OCI-LY3 (cell line): ENCODE measurements around the gene ATAD3C.
"Not testable (repeated sequence)": the region's sequence is repeated elsewhere in the genome, so short reads cannot be mapped to it uniquely, and the experiment has no call there.

Experiments
- H2AFZ ChIP-seq: fragments of 200-600, 300-600 bp; shearing (Covaris generic); 2 replicates; pipeline ENCODE4 v1.6.0; 2014; ENCODE audit warnings: antibody characterized with exemption, low read depth, low read length
- H3K27ac ChIP-seq: fragments of 200-600, 300-600 bp; sonication (generic); 2 replicates; pipeline ENCODE4 v1.5.1; 2014; ENCODE audit warnings: mild to moderate bottlenecking, low read length, moderate library complexity, mixed read lengths
- H3K27me3 ChIP-seq: fragments of 200-600, 300-600 bp; sonication (generic); 2 replicates; pipeline ENCODE4 v1.6.1; 2014; ENCODE audit warnings: low read depth, low read length, mixed read lengths
- H3K36me3 ChIP-seq: fragments of 200-600, 300-600 bp; sonication (generic); replicated peaks from 2 replicates; pipeline ENCODE3; 2014; ENCODE audit warnings: low read depth, low read length, mixed read lengths
- H3K4me1 ChIP-seq: fragments of 300-600, 200-600 bp; sonication (generic); 2 replicates; pipeline ENCODE4 v1.6.1; 2014; ENCODE audit warnings: low read length, mixed read lengths
- H3K4me2 ChIP-seq: fragments of 200-600, 300-600 bp; sonication (generic); 2 replicates; pipeline ENCODE4 v1.6.1; 2014; ENCODE audit warnings: low read length, mixed read lengths
- H3K4me3 ChIP-seq: fragments of 300-600, 200-600 bp; sonication (generic); 2 replicates; pipeline ENCODE4 v1.5.1; 2014; ENCODE audit warnings: antibody characterized with exemption, mild to moderate bottlenecking, low read length, moderate library complexity
- H3K79me2 ChIP-seq: fragments of 300-600, 200-600 bp; shearing (Covaris generic); 2 replicates; pipeline ENCODE4 v1.6.1; 2014; ENCODE audit warnings: mild to moderate bottlenecking, low read length, mixed read lengths
- H3K9ac ChIP-seq: fragments of 300-600, 200-600 bp; shearing (Covaris generic); 2 replicates; pipeline ENCODE4 v1.6.0; 2014; ENCODE audit warnings: mild to moderate bottlenecking, low read length, moderate library complexity
- H3K9me3 ChIP-seq: fragments of 200-600, 300-600 bp; shearing (Covaris generic); 2 replicates; pipeline ENCODE4 v1.6.1; 2014; ENCODE audit warnings: low read length, mixed read lengths; ENCODE audit not compliant: insufficient read depth
- H4K20me1 ChIP-seq: fragments of 200-600, 300-600 bp; sonication (generic); 2 replicates; pipeline ENCODE4 v1.6.1; 2016; ENCODE audit warnings: low read length, mixed read lengths; ENCODE audit not compliant: insufficient read depth
- CTCF ChIP-seq: fragments of 200-600, 300-600 bp; sonication (generic); IDR thresholded peaks from 2 replicates; pipeline ENCODE4 v1.5.1; 2014; ENCODE audit warnings: antibody characterized with exemption, low read length, low read depth
- EZH2phosphoT487 ChIP-seq: fragments of 200-600 bp; shearing (Covaris generic); IDR thresholded peaks from 2 replicates; pipeline ENCODE4 v1.6.1; 2018; ENCODE audit warnings: antibody characterized with exemption, mixed run types, low read depth

The ATAD3C gene

GRCh38 chr1:1477206-1477605, 27.7 kb downstream of the ATAD3C start:
- H3K79me2 ChIP-seq, result peaks cover 51% of the 10 kb centered on the region

GRCh38 chr1:1479547-1480487, 30.3 kb downstream of the ATAD3C start:
- Histone ChIP-seq H2AFZ (no peak overlapping the region), H3K79me2 (peaks cover 25% of the 10 kb centered on the region), H3K36me3 (peaks cover 8% of the 10 kb centered on the region), H3K27ac (no peak overlapping the region), H3K4me1 (no peaks in the 10 kb centered on the region), H3K4me3 (no peak overlapping the region), H3K9ac (no peak overlapping the region), H3K27me3 (no peaks in the 10 kb centered on the region), H3K9me3 (no peaks in the 10 kb centered on the region), H3K4me2 (no peak overlapping the region), H4K20me1 (no peaks in the 10 kb centered on the region)
- TF ChIP-seq EZH2phosphoT487, result no peak
- no peak for TF ChIP-seq CTCF

More at GRCh38 chr1:1477206-1477605, 27.7 kb downstream of the ATAD3C start:
- Histone ChIP-seq H3K9ac (no peak overlapping the region), H3K4me3 (no peak overlapping the region), H2AFZ (no peak overlapping the region), H3K4me2 (no peak overlapping the region), H3K36me3 (peaks cover 11% of the 10 kb centered on the region), H3K27me3 (no peaks in the 10 kb centered on the region), H3K4me1 (no peaks in the 10 kb centered on the region), H3K9me3 (no peaks in the 10 kb centered on the region), H4K20me1 (no peaks in the 10 kb centered on the region), H3K27ac (no peak overlapping the region)
- TF ChIP-seq EZH2phosphoT487 (no peak), CTCF (no peak)

- not testable (repeated sequence) for H3K9me3 ChIP-seq, H3K27ac ChIP-seq, H3K4me2 ChIP-seq, H4K20me1 ChIP-seq, H3K27me3 ChIP-seq, H3K9ac ChIP-seq, H3K36me3 ChIP-seq, H3K4me3 ChIP-seq, H2AFZ ChIP-seq, H3K4me1 ChIP-seq
- peaks cover 19% of the 10 kb centered on the region for H3K79me2 ChIP-seq
Observed at GRCh38 chr1:1480488-1480867, 31.0 kb downstream of the ATAD3C start.

GRCh38 chr1:1481811-1482210, 32.3 kb downstream of the ATAD3C start:
- H3K4me3 ChIP-seq, H3K36me3 ChIP-seq, H4K20me1 ChIP-seq, H3K4me2 ChIP-seq, H3K27ac ChIP-seq, H3K9me3 ChIP-seq, H3K9ac ChIP-seq, H3K4me1 ChIP-seq, H3K27me3 ChIP-seq, H3K79me2 ChIP-seq, H2AFZ ChIP-seq: not testable (repeated sequence)

- H3K4me3 ChIP-seq, result no peak overlapping the region
- H3K79me2 ChIP-seq, result no peaks in the 10 kb centered on the region; the same call in 1 of the 2 replicates
- H3K4me1 ChIP-seq, result no peaks in the 10 kb centered on the region
- H4K20me1 ChIP-seq, result no peaks in the 10 kb centered on the region
- TF ChIP-seq EZH2phosphoT487 (no peak), CTCF (no peak)
- peaks cover 8% of the 10 kb centered on the region for H3K36me3 ChIP-seq
- no peak overlapping the region for H2AFZ ChIP-seq
- H3K9me3 ChIP-seq, result no peaks in the 10 kb centered on the region
- no peak overlapping the region for H3K27ac ChIP-seq
- no peak overlapping the region for H3K9ac ChIP-seq
- no peaks in the 10 kb centered on the region for H3K27me3 ChIP-seq
- H3K4me2 ChIP-seq, result no peak overlapping the region
Observed at GRCh38 chr1:1482856-1483255, 33.4 kb downstream of the ATAD3C start.
